Glutamatergic neuron (in vitro differentiated cells): ENCODE data around the gene LAIR2. TPM values are rescaled to one million over a fixed set of nuclear protein-coding genes. Genes with fewer than 3 reads are reported as not detected.

Experiments
- DNase-seq: peaks from one replicate; pipeline ENCODE4 v3.0.0; 2022
- H3K27ac Mint-ChIP-seq: one replicate; pipeline ENCODE4 v1.8.0; 2020; ENCODE audit warnings: mild to moderate bottlenecking, mixed read lengths, inconsistent platforms; ENCODE audit not compliant: unreplicated experiment
- H3K27me3 Mint-ChIP-seq: one replicate; pipeline ENCODE4 v1.8.0; 2020; ENCODE audit warnings: mild to moderate bottlenecking, moderate library complexity, mixed read lengths, inconsistent platforms; ENCODE audit not compliant: unreplicated experiment
- H3K36me3 Mint-ChIP-seq: one replicate; pipeline ENCODE4 v1.8.0; 2020; ENCODE audit warnings: mild to moderate bottlenecking, mixed read lengths, inconsistent platforms; ENCODE audit not compliant: unreplicated experiment
- H3K4me1 Mint-ChIP-seq: one replicate; pipeline ENCODE4 v1.8.0; 2020; ENCODE audit warnings: mild to moderate bottlenecking, low read depth, mixed read lengths, inconsistent platforms; ENCODE audit not compliant: unreplicated experiment
- H3K4me3 Mint-ChIP-seq: one replicate; pipeline ENCODE4 v1.8.0; 2020; ENCODE audit warnings: mild to moderate bottlenecking, mixed read lengths, inconsistent platforms; ENCODE audit not compliant: unreplicated experiment
- H3K9me3 Mint-ChIP-seq: one replicate; pipeline ENCODE4 v1.8.0; 2020; ENCODE audit warnings: mild to moderate bottlenecking, moderate library complexity, mixed read lengths, inconsistent platforms; ENCODE audit not compliant: unreplicated experiment
- total RNA-seq: library from RNA; stranded (reverse); fragmentation: NEBNext Ultra II Directional; extraction: Animal tissue kit (Norgen Biotek cat#: 25700); gene quantifications from one replicate; pipeline ENCODE4 v1.2.1, GENCODE V29; 2021; ENCODE audit not compliant: unreplicated experiment
- TF ChIP-seq, protein P1 (sequence below): fragments of 200-600 bp; sonication (generic); IDR thresholded peaks from one replicate; pipeline ENCODE4 v1.5.0; 2021; ENCODE audit not compliant: partially characterized antibody, unreplicated experiment

Gene LAIR2
- total RNA-seq, 1 donor from 2014 or later, result not detected

DNA sequence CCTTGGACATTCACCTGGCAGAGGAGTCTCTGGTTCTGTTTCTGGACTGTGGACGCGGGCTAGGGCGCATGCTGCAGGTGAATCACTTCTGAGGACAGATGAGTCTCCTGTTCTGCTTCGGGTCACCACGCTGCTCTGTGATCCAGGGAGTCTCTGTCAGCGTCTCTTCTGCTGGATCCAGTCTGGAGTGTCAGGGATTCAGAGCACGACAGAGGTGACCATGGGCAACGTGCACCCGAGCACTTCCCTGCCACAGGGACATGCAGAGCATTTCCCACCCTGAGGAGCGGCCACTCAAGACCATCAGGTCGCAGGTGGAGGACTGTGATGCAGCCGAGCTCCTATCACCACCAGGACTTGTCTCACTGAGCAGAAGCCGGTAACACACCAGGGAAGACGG lies 46.6 kb downstream of the LAIR2 start:
- Mint-ChIP-seq H3K9me3 (peaks cover 3% of the 10 kb centered on the region), H3K27me3 (peaks cover 3% of the 10 kb centered on the region), H3K36me3 (peaks cover 5% of the 10 kb centered on the region), H3K4me3 (no peak overlapping the region), H3K27ac (no peak overlapping the region), H3K4me1 (no peaks in the 10 kb centered on the region)
- DNase-seq, result no peak
- TF ChIP-seq, protein P1, sequence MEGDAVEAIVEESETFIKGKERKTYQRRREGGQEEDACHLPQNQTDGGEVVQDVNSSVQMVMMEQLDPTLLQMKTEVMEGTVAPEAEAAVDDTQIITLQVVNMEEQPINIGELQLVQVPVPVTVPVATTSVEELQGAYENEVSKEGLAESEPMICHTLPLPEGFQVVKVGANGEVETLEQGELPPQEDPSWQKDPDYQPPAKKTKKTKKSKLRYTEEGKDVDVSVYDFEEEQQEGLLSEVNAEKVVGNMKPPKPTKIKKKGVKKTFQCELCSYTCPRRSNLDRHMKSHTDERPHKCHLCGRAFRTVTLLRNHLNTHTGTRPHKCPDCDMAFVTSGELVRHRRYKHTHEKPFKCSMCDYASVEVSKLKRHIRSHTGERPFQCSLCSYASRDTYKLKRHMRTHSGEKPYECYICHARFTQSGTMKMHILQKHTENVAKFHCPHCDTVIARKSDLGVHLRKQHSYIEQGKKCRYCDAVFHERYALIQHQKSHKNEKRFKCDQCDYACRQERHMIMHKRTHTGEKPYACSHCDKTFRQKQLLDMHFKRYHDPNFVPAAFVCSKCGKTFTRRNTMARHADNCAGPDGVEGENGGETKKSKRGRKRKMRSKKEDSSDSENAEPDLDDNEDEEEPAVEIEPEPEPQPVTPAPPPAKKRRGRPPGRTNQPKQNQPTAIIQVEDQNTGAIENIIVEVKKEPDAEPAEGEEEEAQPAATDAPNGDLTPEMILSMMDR, result no peak

DNA sequence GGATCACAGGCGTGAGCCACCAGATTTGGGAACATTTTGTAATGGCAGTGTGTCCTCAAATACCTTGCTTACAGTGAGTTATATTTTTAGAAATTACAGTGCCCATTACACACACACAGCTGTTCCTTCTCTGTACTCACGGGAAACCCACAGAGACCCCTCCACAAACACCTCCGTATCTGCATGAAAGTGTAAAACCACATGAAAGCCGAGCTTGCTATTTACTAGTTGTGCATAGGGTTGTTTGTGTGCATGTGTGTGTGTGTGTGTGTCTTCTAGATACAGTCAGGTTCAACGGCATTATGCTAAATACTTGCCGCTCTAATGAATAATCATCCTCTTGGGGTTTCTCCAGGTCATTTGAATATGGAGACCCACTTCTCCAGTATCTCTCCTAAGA lies 48.7 kb downstream of the LAIR2 start:
- peaks cover 2% of the 10 kb centered on the region for H3K27me3 Mint-ChIP-seq
- peaks cover 5% of the 10 kb centered on the region for H3K36me3 Mint-ChIP-seq
- TF ChIP-seq, protein P1, result no peak
- peaks cover 2% of the 10 kb centered on the region for H3K9me3 Mint-ChIP-seq
- no peak overlapping the region for H3K27ac Mint-ChIP-seq
- H3K4me3 Mint-ChIP-seq, result no peak overlapping the region
- no peak for DNase-seq
- no peaks in the 10 kb centered on the region for H3K4me1 Mint-ChIP-seq

DNA sequence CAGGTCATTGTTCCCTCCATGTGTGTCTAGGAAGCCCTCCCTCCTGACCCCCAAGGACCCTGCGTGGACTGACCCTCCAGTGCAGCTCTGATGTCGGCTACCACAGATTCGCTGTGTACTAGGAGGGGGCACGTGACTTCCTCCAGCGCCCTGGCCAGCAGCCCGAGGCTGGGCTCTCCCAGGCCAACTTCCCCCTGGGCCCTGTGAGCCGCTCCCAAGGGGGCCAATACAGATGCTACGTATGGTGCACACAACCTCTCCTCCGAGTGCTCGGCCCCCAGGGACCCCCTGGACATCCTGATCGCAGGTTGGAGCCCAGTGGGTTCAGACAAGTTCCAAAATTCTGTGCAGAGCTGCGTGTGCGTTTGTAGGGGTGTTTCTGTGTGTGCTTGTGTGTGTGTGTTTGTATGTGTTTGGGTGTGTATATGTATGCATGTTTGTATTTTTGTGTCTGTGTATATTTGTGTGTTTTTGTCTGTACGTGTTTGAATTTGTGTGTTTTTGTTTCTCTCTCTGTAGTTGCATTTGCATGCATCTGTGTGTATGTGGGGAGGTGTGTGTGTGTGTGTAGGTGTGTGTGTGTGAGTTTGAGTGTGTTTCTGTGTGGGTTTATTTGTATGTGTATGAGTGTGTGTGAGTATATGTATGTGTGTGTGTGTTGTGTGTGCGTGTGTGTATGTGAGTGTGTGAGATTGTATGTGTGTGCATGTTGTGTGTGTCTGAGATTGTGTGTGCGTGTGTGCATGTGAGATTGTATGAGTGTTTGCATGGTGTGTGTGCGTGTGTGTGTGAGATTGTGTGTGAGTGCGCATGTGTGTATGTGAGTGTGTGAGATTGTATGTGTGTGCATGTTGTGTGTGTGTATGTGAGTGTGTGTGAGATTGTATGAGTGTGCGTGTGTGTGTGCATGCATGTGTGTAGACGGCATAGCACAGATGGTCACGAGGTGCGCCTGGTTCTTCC lies 49.6 kb downstream of the LAIR2 start:
- H3K36me3 Mint-ChIP-seq, result peaks cover 5% of the 10 kb centered on the region
- TF ChIP-seq, protein P1, result no peak
- H3K4me1 Mint-ChIP-seq, result no peaks in the 10 kb centered on the region
- H3K9me3 Mint-ChIP-seq, result peaks cover 2% of the 10 kb centered on the region
- no peak overlapping the region for H3K4me3 Mint-ChIP-seq
- DNase-seq, result no peak
- peaks cover 2% of the 10 kb centered on the region for H3K27me3 Mint-ChIP-seq
- no peak overlapping the region for H3K27ac Mint-ChIP-seq

DNA sequence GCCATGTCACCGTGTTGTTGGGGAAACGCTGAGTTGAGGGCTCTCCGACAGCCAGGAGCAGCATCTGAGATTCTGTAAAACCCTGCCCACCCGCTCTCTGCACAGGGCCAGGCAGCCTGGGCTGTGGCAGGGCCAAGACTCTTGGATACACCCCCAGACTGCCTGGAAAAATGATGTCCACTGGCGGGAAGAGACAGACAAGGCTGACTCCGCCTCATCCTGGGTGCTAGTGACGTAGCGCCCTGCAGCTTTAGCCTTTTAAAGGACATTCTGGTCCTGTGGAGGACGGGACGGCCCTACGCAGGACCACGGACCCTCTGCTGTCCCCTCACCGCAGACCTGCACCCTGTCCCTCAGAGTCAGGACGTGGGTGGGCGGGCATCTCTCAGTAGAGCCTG lies 50.3 kb downstream of the LAIR2 start:
- peaks cover 2% of the 10 kb centered on the region for H3K9me3 Mint-ChIP-seq
- no peaks in the 10 kb centered on the region for H3K4me1 Mint-ChIP-seq
- no peak overlapping the region for H3K27ac Mint-ChIP-seq
- H3K36me3 Mint-ChIP-seq, result peaks cover 5% of the 10 kb centered on the region
- TF ChIP-seq, protein P1, result no peak
- peaks cover 2% of the 10 kb centered on the region for H3K27me3 Mint-ChIP-seq
- H3K4me3 Mint-ChIP-seq, result no peak overlapping the region
- no peak for DNase-seq

DNA sequence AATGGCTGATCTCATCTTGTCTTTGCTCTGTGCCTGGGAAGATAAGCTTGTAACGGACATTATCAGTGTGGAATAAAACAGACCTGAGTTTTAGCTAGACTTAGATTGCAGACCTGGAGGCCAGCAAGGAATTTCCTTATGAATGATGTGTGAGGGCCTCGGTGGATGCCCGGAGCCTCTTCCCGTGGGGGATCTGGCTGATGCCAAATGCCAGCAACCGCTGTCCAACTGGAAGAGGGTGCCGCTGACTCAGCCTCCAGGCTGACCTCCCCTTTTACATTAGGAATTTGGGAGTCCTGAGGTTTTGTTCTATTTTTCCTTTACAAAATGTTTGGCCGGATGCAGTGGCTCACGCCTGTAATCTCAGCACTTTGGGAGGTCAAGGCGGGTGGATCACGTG lies 51.4 kb downstream of the LAIR2 start:
- Mint-ChIP-seq H3K9me3 (peaks cover 2% of the 10 kb centered on the region), H3K4me3 (no peak overlapping the region)

More for the DNA sequence above, 51.4 kb downstream of the LAIR2 start:
- no peaks in the 10 kb centered on the region for H3K4me1 Mint-ChIP-seq
- TF ChIP-seq, protein P1, result no peak
- no peak for DNase-seq
- H3K36me3 Mint-ChIP-seq, result peaks cover 5% of the 10 kb centered on the region
- peaks cover 2% of the 10 kb centered on the region for H3K27me3 Mint-ChIP-seq
- no peak overlapping the region for H3K27ac Mint-ChIP-seq
